Naive thymus-derived CD8-positive, alpha-beta T cell (primary cell): Measurements from ENCODE around the gene DDX52. TPM values are rescaled to one million over a fixed set of nuclear protein-coding genes. Genes with fewer than 3 reads are reported as not detected.

Experiments
- ATAC-seq, 2 donors: fragments of 150-1000 bp; cut with Tn5 transposase in 1 of 2; sonication (Bioruptor Pico), chemical (Tn5 transposase) in 1 of 2; 1 replicate in 1 of 2; 2 replicates in 1 of 2; pipeline ENCODE4 v1.10.0; 2021; ENCODE audit warnings: mild to moderate bottlenecking in 2 of 2, moderate library complexity in 2 of 2
- POLR2A ChIA-PET: fragments of 350-600 bp; sonication (Branson Sonifier 250); formaldehyde crosslinking; loops from one replicate; lab custom pipeline; 2021; ENCODE audit warnings: antibody characterized with exemption; lab: Charles Lee
- DNase-seq, 10 donors: peaks; one replicate each; pipeline versions ENCODE4 v3.0.0 to v3.0.0-alpha.2; 2020 to 2022
- H3K27ac Mint-ChIP-seq, 10 donors: one replicate each; pipeline ENCODE4 v1.8.0; 2020 to 2022; ENCODE audit warnings: mild to moderate bottlenecking in 10 of 10, mixed read lengths in 10 of 10, moderate library complexity in 4 of 10, inconsistent platforms in 1 of 10
- H3K27me3 Mint-ChIP-seq, 5 donors: one replicate each; pipeline ENCODE4 v1.8.0; 2021 to 2022; ENCODE audit warnings: mixed read lengths in 5 of 5
- H3K36me3 Mint-ChIP-seq, 3 donors: one replicate each; pipeline ENCODE4 v1.8.0; 2020 to 2022; ENCODE audit warnings: mixed read lengths in 3 of 3, mild to moderate bottlenecking in 2 of 3, inconsistent platforms in 1 of 3
- H3K4me1 Mint-ChIP-seq, 4 donors: one replicate each; pipeline ENCODE4 v1.8.0; 2021 to 2022; ENCODE audit warnings: mixed read lengths in 4 of 4
- H3K4me3 Mint-ChIP-seq, 10 donors: one replicate each; pipeline ENCODE4 v1.8.0; 2020 to 2022; ENCODE audit warnings: mild to moderate bottlenecking in 10 of 10, mixed read lengths in 10 of 10, moderate library complexity in 6 of 10, inconsistent platforms in 1 of 10
- H3K9me3 Mint-ChIP-seq, 9 donors: one replicate each; pipeline ENCODE4 v1.8.0; 2020 to 2022; ENCODE audit warnings: mixed read lengths in 9 of 9, mild to moderate bottlenecking in 3 of 9, inconsistent platforms in 1 of 9, moderate library complexity in 1 of 9
- polyA plus RNA-seq, 3 donors: library from polyadenylated mRNA; unstranded; fragments of 300-500 nt; fragmentation: Illumina TruSeq; gene quantifications; one replicate each; pipeline ENCODE4 v1.2.3, GENCODE V29; 2021
- total RNA-seq, 8 experiments: library from RNA in 2 of 8; stranded (reverse) in 2 of 8; gene quantifications; one replicate each; pipeline ENCODE4 v1.2.3 and lab custom pipeline; 2021 to 2026

Gene DDX52
- total and polyA plus RNA-seq, 5 experiments from 2014 or later: 12.6 to 33.6 (median 13.1) TPM

- H3K9me3 Mint-ChIP-seq: no peaks in the 10 kb centered on the region
- H3K27me3 Mint-ChIP-seq: peaks cover 2 to 18% (median 5%) of the 10 kb centered on the region in 5 donors
- no peaks in the 10 kb centered on the region for H3K4me1 Mint-ChIP-seq
- peak overlapping the region in 1 of 10 donors; percentile 8 for H3K27ac Mint-ChIP-seq
- H3K36me3 Mint-ChIP-seq: no peaks in the 10 kb centered on the region
- no peak overlapping the region for H3K4me3 Mint-ChIP-seq
- ATAC-seq (no peak), DNase-seq (no peak)
- POLR2A ChIA-PET: no interaction called here
These were observed 29.4 kb upstream of the DDX52 start for GRCh38 chr17:37672548-37673078.

DNA sequence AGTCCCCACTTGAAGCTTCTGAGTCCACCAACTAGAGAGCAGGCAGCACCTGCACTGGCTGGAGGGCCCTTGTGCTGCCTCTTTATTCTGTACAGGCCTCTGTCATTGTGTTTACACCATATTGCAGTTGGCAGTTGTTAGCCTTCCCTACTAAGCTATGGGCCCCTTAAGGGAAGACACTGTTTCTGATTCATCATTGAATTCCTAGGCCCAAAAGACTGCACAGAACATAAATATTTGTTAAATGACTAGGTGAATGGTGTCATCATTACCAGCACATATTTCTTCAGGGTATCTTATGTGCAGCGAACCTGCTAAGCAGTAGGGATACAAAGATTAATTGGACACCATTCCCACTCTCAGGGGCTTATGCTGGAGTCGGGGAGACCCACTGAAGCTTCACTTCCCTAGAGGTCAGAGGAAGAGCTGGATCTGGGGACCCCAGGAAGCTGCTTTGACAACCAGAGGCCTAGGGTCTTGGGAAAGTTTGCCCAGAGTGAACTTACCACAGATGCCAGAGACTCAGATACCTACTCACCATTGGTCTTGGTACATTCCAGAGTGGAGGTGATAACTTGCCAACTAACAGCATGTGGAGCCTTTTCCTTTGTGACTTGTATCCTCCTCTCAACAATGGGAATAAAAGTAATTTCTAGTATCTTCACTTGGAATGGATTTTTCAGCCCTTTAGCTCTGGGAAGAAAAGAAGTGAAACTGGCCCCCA is 28.7 kb upstream of the DDX52 start:
- no peak overlapping the region for H3K27ac Mint-ChIP-seq
- H3K4me1 Mint-ChIP-seq: no peaks in the 10 kb centered on the region
- H3K4me3 Mint-ChIP-seq: no peak overlapping the region
- DNase-seq: no peak
- no peaks in the 10 kb centered on the region for H3K9me3 Mint-ChIP-seq
- H3K36me3 Mint-ChIP-seq: no peaks in the 10 kb centered on the region
- no peak for ATAC-seq
- H3K27me3 Mint-ChIP-seq: peaks cover 0 to 18% (median 2%) of the 10 kb centered on the region in 5 donors
- POLR2A ChIA-PET: no interaction called here

GRCh38 chr17:37671028-37671823 is 28.0 kb upstream of the DDX52 start:
- Mint-ChIP-seq H3K27ac (no peak overlapping the region), H3K4me3 (no peak overlapping the region), H3K4me1 (no peaks in the 10 kb centered on the region), H3K36me3 (no peaks in the 10 kb centered on the region), H3K9me3 (no peaks in the 10 kb centered on the region), H3K27me3 (peaks cover 0 to 14% (median 0%) of the 10 kb centered on the region in 5 donors)
- ATAC-seq: no peak
- DNase-seq: no peak
- POLR2A ChIA-PET: no interaction called here

DNA sequence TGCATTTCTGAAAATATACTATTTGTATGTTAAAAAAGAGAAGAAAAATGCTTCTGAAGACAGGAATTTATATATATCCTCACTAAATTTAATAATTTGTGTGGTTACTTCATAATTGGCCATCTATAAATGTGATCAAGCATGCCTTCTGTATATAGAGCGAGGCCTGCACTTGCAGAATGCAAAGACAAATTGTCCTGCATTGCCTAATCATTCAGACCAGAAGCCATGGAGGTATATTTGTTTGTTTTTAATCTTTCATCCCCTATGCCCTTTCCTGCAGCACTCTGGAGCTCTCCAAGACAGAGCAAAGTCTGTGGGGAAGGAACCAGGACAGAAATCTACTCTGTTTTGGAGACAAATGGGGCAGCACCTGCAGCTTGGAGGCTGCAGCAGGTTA is 23.8 kb upstream of the DDX52 start:
- Mint-ChIP-seq H3K4me3 (no peak overlapping the region), H3K36me3 (no peaks in the 10 kb centered on the region), H3K27ac (no peak overlapping the region), H3K27me3 (peaks cover 0 to 1% (median 0%) of the 10 kb centered on the region in 5 donors), H3K9me3 (no peaks in the 10 kb centered on the region), H3K4me1 (no peaks in the 10 kb centered on the region)
- POLR2A ChIA-PET: interaction anchor here (0.7 kb wide), 1 partner anchor 69 kb away, joined by 3 read pairs; no protein-coding TSS in a partner anchor
- ATAC-seq: no peak
- no peak for DNase-seq

DNA sequence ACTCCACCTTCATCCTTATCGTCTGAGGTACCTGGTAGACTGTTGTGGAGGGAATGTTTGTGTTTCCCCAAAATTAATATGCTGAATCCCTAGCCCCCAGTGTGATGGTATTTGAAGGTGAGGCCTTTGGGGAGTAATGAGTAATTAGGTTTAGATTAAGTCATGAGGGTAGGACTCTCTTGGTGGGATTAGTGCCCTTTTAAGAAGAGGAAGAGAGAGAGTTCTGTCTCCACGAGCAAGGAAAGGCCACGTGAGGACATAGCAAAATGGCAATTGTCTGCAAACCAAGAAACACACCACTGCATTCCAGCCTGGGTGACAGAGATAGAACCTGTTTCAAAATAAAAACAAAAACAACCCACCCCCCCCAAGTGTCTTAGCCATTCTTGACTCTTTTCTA is 21.0 kb upstream of the DDX52 start:
- Mint-ChIP-seq H3K36me3 (no peaks in the 10 kb centered on the region), H3K4me3 (no peak overlapping the region), H3K27ac (no peak overlapping the region), H3K27me3 (peaks cover 0 to 1% (median 0%) of the 10 kb centered on the region in 5 donors), H3K4me1 (no peaks in the 10 kb centered on the region), H3K9me3 (no peaks in the 10 kb centered on the region)
- POLR2A ChIA-PET: interaction anchor here (0.6 kb wide), 1 partner anchor 219 kb away, joined by 4 read pairs; no protein-coding TSS in a partner anchor
- no peak for ATAC-seq
- DNase-seq: no peak

GRCh38 chr17:37662353-37662752 is 19.1 kb upstream of the DDX52 start:
- Mint-ChIP-seq H3K9me3 (no peaks in the 10 kb centered on the region), H3K27ac (no peak overlapping the region), H3K27me3 (peaks cover 0 to 1% (median 0%) of the 10 kb centered on the region in 5 donors), H3K4me1 (no peaks in the 10 kb centered on the region), H3K4me3 (no peak overlapping the region), H3K36me3 (no peaks in the 10 kb centered on the region)
- DNase-seq (no peak), ATAC-seq (no peak)
- POLR2A ChIA-PET: no interaction called here

- Mint-ChIP-seq H3K36me3 (no peaks in the 10 kb centered on the region), H3K9me3 (no peaks in the 10 kb centered on the region), H3K27ac (no peak overlapping the region), H3K27me3 (peaks cover 0 to 1% (median 0%) of the 10 kb centered on the region in 5 donors), H3K4me3 (no peak overlapping the region), H3K4me1 (no peaks in the 10 kb centered on the region)
- POLR2A ChIA-PET: no interaction called here
- no peak for DNase-seq
- no peak for ATAC-seq
These were observed 18.3 kb upstream of the DDX52 start for GRCh38 chr17:37661400-37662014.

DNA sequence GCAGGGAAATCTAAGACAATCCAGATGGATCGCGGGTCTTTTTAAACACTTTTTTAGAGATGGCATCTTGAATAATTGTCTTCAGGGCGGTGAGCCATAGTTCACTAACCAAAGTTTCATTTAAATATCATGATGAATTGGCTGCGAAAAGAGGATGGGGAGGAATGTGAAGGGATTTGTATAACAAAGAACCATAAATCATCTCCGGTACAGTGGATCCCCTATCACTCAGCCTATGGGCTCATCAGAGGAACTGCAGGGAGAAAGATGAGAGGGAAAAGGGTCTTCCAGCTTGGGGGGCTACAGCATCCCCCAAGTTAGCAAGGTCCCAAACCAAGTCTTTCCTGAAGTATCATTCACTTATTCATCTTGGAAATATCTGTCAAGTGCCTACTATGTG is 16.7 kb upstream of the DDX52 start:
- no peak for DNase-seq
- POLR2A ChIA-PET: no interaction called here
- Mint-ChIP-seq H3K4me3 (no peak overlapping the region), H3K9me3 (no peaks in the 10 kb centered on the region), H3K27me3 (peaks cover 0 to 1% (median 0%) of the 10 kb centered on the region in 5 donors), H3K27ac (no peak overlapping the region), H3K4me1 (no peaks in the 10 kb centered on the region), H3K36me3 (no peaks in the 10 kb centered on the region)
- no peak for ATAC-seq

- DNase-seq (no peak), ATAC-seq (no peak)
- Mint-ChIP-seq H3K27me3 (peaks cover 0 to 4% (median 0%) of the 10 kb centered on the region in 5 donors), H3K9me3 (no peaks in the 10 kb centered on the region), H3K36me3 (no peaks in the 10 kb centered on the region), H3K4me3 (no peak overlapping the region), H3K27ac (no peak overlapping the region), H3K4me1 (no peaks in the 10 kb centered on the region)
- POLR2A ChIA-PET: no interaction called here
These were observed 14.0 kb upstream of the DDX52 start for GRCh38 chr17:37657202-37657601.

- Mint-ChIP-seq H3K36me3 (peaks cover 0 to 2% (median 0%) of the 10 kb centered on the region in 3 donors), H3K4me3 (no peak overlapping the region), H3K4me1 (no peaks in the 10 kb centered on the region), H3K27me3 (peaks cover 20 to 44% (median 33%) of the 10 kb centered on the region in 5 donors), H3K9me3 (no peaks in the 10 kb centered on the region), H3K27ac (no peak overlapping the region)
- ATAC-seq: no peak
- no peak for DNase-seq
- POLR2A ChIA-PET: no interaction called here
These were observed 8.6 kb upstream of the DDX52 start for GRCh38 chr17:37651849-37652248.

DNA sequence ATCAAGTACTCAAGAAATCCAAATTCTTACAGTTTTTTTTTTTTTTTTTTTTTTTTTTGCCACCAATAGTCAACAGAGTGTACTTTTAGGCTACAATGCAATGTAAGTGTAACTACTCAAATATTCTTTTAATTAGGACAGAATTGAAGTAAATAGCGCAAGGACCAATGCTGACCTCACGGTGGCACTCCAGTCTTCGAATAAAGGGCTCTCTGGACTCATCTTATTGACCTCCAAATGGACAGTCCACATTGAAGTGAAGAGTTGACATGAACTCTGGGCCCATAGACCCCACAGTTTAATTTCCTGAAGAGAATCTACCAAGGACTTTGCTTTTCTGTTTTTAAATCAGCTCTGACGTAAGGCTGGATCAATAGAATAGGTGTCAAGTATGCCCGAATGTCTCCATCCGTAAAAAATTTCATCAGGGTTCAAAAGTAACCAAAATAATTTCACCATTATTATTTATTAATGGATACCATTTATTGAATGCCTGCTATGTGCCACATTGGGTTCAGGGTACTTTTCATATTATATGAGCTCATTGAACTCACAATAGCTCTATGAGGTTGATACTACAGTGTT is 7.3 kb upstream of the DDX52 start:
- Mint-ChIP-seq H3K9me3 (no peaks in the 10 kb centered on the region), H3K4me1 (no peaks in the 10 kb centered on the region), H3K36me3 (peaks cover 0 to 2% (median 0%) of the 10 kb centered on the region in 3 donors), H3K4me3 (no peak overlapping the region), H3K27ac (no peak overlapping the region), H3K27me3 (peaks cover 29 to 58% (median 40%) of the 10 kb centered on the region in 5 donors)
- DNase-seq: no peak
- ATAC-seq: no peak
- POLR2A ChIA-PET: no interaction called here

GRCh38 chr17:37648555-37648954 is 5.3 kb upstream of the DDX52 start:
- ATAC-seq: no peak
- POLR2A ChIA-PET: no interaction called here
- H3K4me1 Mint-ChIP-seq: peaks cover 3 to 6% (median 5%) of the 10 kb centered on the region in 4 donors
- peaks cover 0 to 2% (median 0%) of the 10 kb centered on the region in 3 donors for H3K36me3 Mint-ChIP-seq
- DNase-seq: no peak
- H3K27ac Mint-ChIP-seq: no peak overlapping the region
- H3K27me3 Mint-ChIP-seq: peaks cover 32 to 69% (median 45%) of the 10 kb centered on the region in 5 donors
- H3K4me3 Mint-ChIP-seq: no peak overlapping the region
- no peaks in the 10 kb centered on the region for H3K9me3 Mint-ChIP-seq
